HL-60/S4 treated with retinoic acid at 250 ng/mL for 4 days and 3 days (cell line): ENCODE data around the gene FRRS1.

Source experiments
- in situ Hi-C: fragments of 300-500 bp; cut with MboI; formaldehyde crosslinking; loops from 2 replicates; pipeline ENCODE4 v1.7.0; 2022; ENCODE audit warnings: low sequenced_read_pairs

FRRS1 gene

GRCh38 chr1:99737016-99737415 is 29.4 kb downstream of the FRRS1 start:
- in situ Hi-C loops, result no loop called here

- in situ Hi-C loops, result no loop called here
These were observed 30.6 kb downstream of the FRRS1 start for GRCh38 chr1:99735852-99736251.

- in situ Hi-C loops, result no loop called here
These were observed 35.1 kb downstream of the FRRS1 start for GRCh38 chr1:99731384-99731783.

- in situ Hi-C loops, result no loop called here
These were observed 37.8 kb downstream of the FRRS1 start for GRCh38 chr1:99728494-99729235.

- in situ Hi-C loops, result no loop called here
These were observed 38.8 kb downstream of the FRRS1 start for GRCh38 chr1:99727575-99728185.

GRCh38 chr1:99726818-99727217 is 39.6 kb downstream of the FRRS1 start:
- in situ Hi-C loops, result no loop called here

- in situ Hi-C loops, result no loop called here
These were observed 40.0 kb downstream of the FRRS1 start for GRCh38 chr1:99726407-99726806.

GRCh38 chr1:99725996-99726395 is 40.4 kb downstream of the FRRS1 start:
- in situ Hi-C loops, result no loop called here

- in situ Hi-C loops, result no loop called here
These were observed 43.2 kb downstream of the FRRS1 start for GRCh38 chr1:99723251-99723650.

GRCh38 chr1:99717005-99717404 is 49.4 kb downstream of the FRRS1 start:
- in situ Hi-C loops, result no loop called here

- in situ Hi-C loops, result no loop called here
These were observed 53.4 kb downstream of the FRRS1 start for GRCh38 chr1:99713006-99713405.

GRCh38 chr1:99710994-99711393 is 55.4 kb downstream of the FRRS1 start:
- in situ Hi-C loops, result no loop called here

GRCh38 chr1:99707535-99708142 is 58.8 kb downstream of the FRRS1 start:
- in situ Hi-C loops, result no loop called here

- in situ Hi-C loops, result no loop called here
These were observed 61.0 kb downstream of the FRRS1 start for GRCh38 chr1:99705385-99705784.

- in situ Hi-C loops, result no loop called here
These were observed 62.0 kb downstream of the FRRS1 start for GRCh38 chr1:99704356-99704816.

GRCh38 chr1:99702221-99702620 is 64.2 kb downstream of the FRRS1 start:
- in situ Hi-C loops, result no loop called here

- in situ Hi-C loops, result no loop called here
These were observed 66.4 kb downstream of the FRRS1 start for GRCh38 chr1:99700020-99700419.

GRCh38 chr1:99697580-99697979 is 68.9 kb downstream of the FRRS1 start:
- in situ Hi-C loops, result no loop called here

- in situ Hi-C loops, result no loop called here
These were observed 69.8 kb downstream of the FRRS1 start for GRCh38 chr1:99696616-99697015.

- in situ Hi-C loops, result no loop called here
These were observed 75.3 kb downstream of the FRRS1 start for GRCh38 chr1:99691175-99691574.

- in situ Hi-C loops, result no loop called here
These were observed 80.8 kb downstream of the FRRS1 start for GRCh38 chr1:99685516-99686180.
